DOHH2 (cell line): ENCODE measurements around the gene DNAJC19.
"Not testable (repeated sequence)": the region's sequence is repeated elsewhere in the genome, so short reads cannot be mapped to it uniquely, and the experiment has no call there.

Source experiments
- H3F3A ChIP-seq: fragments of 200-600 bp; sonication (generic), shearing (Covaris generic); 2 replicates; pipeline ENCODE4 v1.6.0; 2016; ENCODE audit warnings: antibody characterized with exemption, mild to moderate bottlenecking; ENCODE audit not compliant: control insufficient read depth, insufficient read depth
- H3K27ac ChIP-seq: fragments of 200-600 bp; sonication (generic); 2 replicates; pipeline ENCODE4 v1.5.1; 2014; ENCODE audit warnings: low read depth, mild to moderate bottlenecking, low read length, moderate library complexity
- H3K27me3 ChIP-seq: fragments of 200-600 bp; sonication (generic); 2 replicates; pipeline ENCODE4 v1.6.1; 2014; ENCODE audit warnings: mild to moderate bottlenecking, low read length, mixed read lengths; ENCODE audit not compliant: control insufficient read depth
- H3K36me3 ChIP-seq: fragments of 200-600 bp; sonication (generic); 2 replicates; pipeline ENCODE4 v1.6.1; 2014; ENCODE audit warnings: mild to moderate bottlenecking, low read length, moderate library complexity, mixed read lengths; ENCODE audit not compliant: control insufficient read depth
- H3K4me1 ChIP-seq: fragments of 200-600 bp; sonication (generic); 2 replicates; pipeline ENCODE4 v1.6.1; 2014; ENCODE audit warnings: mild to moderate bottlenecking, low read length, mixed read lengths; ENCODE audit not compliant: control insufficient read depth
- H3K4me2 ChIP-seq: fragments of 200-600 bp; sonication (generic); 2 replicates; pipeline ENCODE4 v1.6.0; 2014; ENCODE audit warnings: mild to moderate bottlenecking, low read length, moderate library complexity
- H3K4me3 ChIP-seq: fragments of 200-600 bp; sonication (generic); 2 replicates; pipeline ENCODE4 v1.5.1; 2014; ENCODE audit warnings: mild to moderate bottlenecking, low read length, mixed read lengths
- H3K79me2 ChIP-seq: fragments of 200-600 bp; sonication (generic); 2 replicates; pipeline ENCODE4 v1.6.1; 2014; ENCODE audit warnings: mild to moderate bottlenecking, low read length, mixed read lengths; ENCODE audit not compliant: control insufficient read depth
- H3K9me2 ChIP-seq: fragments of 200-600 bp; sonication (generic); replicated peaks from 2 replicates; pipeline ENCODE4 v1.6.1; 2014; ENCODE audit warnings: mild to moderate bottlenecking, low read length, mixed read lengths; ENCODE audit not compliant: control insufficient read depth
- H3K9me3 ChIP-seq: fragments of 200-600 bp; sonication (generic); 2 replicates; pipeline ENCODE4 v1.6.1; 2014; ENCODE audit warnings: antibody characterized with exemption, low read length, mixed read lengths; ENCODE audit not compliant: control insufficient read depth, insufficient read depth
- H4K20me1 ChIP-seq: fragments of 200-600 bp; sonication (generic); 2 replicates; pipeline ENCODE4 v1.6.0; 2014; ENCODE audit warnings: low read depth, mild to moderate bottlenecking, antibody characterized with exemption, low read length, moderate library complexity; ENCODE audit not compliant: control insufficient read depth, insufficient read depth
- EZH2phosphoT487 ChIP-seq: fragments of 200-600 bp; sonication (generic); IDR thresholded peaks from 2 replicates; pipeline ENCODE4 v1.6.1; 2017; ENCODE audit warnings: borderline replicate concordance, mild to moderate bottlenecking, antibody characterized with exemption, low read length, moderate library complexity, mixed read lengths
- TF ChIP-seq, protein P1 (sequence below): fragments of 200-600 bp; sonication (generic); IDR thresholded peaks from one replicate; pipeline ENCODE4 v1.5.1; 2014; ENCODE audit warnings: antibody characterized with exemption, mild to moderate bottlenecking, low read depth, low read length; ENCODE audit not compliant: poor library complexity, severe bottlenecking

The DNAJC19 gene

DNA sequence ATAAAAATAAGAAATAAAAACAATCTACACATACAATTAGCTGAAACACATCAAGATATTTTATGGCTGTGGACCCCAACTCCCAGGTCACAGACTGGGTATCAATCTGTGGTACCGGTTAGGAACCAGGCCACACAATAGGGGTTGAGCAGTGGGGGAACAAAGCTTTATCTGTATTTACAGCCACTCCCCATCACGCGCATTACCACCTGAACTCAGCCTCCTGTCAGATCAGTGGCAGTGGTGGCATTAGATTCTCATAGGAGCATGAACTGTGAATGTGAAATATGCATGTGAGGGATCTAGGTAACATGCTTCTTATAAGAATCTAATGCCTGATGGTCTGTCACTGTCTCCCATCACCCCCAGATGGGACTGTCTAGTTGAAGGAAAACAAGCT is 17.7 kb upstream of the DNAJC19 start:
- Histone ChIP-seq H3K36me3 (no peaks in the 10 kb centered on the region), H3K9me3 (no peaks in the 10 kb centered on the region), H3K27me3 (no peaks in the 10 kb centered on the region)

GRCh38 chr3:181006541-181006940 is 17.0 kb upstream of the DNAJC19 start:
- TF ChIP-seq, protein P1, sequence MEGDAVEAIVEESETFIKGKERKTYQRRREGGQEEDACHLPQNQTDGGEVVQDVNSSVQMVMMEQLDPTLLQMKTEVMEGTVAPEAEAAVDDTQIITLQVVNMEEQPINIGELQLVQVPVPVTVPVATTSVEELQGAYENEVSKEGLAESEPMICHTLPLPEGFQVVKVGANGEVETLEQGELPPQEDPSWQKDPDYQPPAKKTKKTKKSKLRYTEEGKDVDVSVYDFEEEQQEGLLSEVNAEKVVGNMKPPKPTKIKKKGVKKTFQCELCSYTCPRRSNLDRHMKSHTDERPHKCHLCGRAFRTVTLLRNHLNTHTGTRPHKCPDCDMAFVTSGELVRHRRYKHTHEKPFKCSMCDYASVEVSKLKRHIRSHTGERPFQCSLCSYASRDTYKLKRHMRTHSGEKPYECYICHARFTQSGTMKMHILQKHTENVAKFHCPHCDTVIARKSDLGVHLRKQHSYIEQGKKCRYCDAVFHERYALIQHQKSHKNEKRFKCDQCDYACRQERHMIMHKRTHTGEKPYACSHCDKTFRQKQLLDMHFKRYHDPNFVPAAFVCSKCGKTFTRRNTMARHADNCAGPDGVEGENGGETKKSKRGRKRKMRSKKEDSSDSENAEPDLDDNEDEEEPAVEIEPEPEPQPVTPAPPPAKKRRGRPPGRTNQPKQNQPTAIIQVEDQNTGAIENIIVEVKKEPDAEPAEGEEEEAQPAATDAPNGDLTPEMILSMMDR: no peak
- no peak for TF ChIP-seq EZH2phosphoT487
- H3F3A ChIP-seq: no peaks in the 10 kb centered on the region
- H3K9me2 ChIP-seq: no peaks in the 10 kb centered on the region
- H3K9me3 ChIP-seq: no peaks in the 10 kb centered on the region
- no peak overlapping the region for H3K4me3 ChIP-seq
- no peaks in the 10 kb centered on the region for H3K4me1 ChIP-seq
- no peak overlapping the region for H3K27ac ChIP-seq
- no peaks in the 10 kb centered on the region for H3K36me3 ChIP-seq
- H3K4me2 ChIP-seq: no peak overlapping the region
- no peaks in the 10 kb centered on the region for H4K20me1 ChIP-seq
- no peaks in the 10 kb centered on the region for H3K79me2 ChIP-seq
- no peaks in the 10 kb centered on the region for H3K27me3 ChIP-seq

More for the DNA sequence above, 17.7 kb upstream of the DNAJC19 start:
- TF ChIP-seq EZH2phosphoT487: no peak
- TF ChIP-seq, protein P1: no peak
- Histone ChIP-seq H4K20me1 (no peaks in the 10 kb centered on the region), H3K4me3 (no peak overlapping the region), H3K9me2 (no peaks in the 10 kb centered on the region), H3F3A (no peaks in the 10 kb centered on the region), H3K4me2 (no peak overlapping the region), H3K79me2 (no peaks in the 10 kb centered on the region), H3K4me1 (no peaks in the 10 kb centered on the region), H3K27ac (no peak overlapping the region)

- not testable (repeated sequence) for H3F3A ChIP-seq, H3K27ac ChIP-seq, H3K4me2 ChIP-seq, H3K4me3 ChIP-seq, H4K20me1 ChIP-seq, H3K36me3 ChIP-seq, H3K4me1 ChIP-seq, H3K9me2 ChIP-seq, H3K9me3 ChIP-seq, H3K79me2 ChIP-seq, H3K27me3 ChIP-seq
Measured at GRCh38 chr3:181003469-181003868, 13.9 kb upstream of the DNAJC19 start.

- not testable (repeated sequence) for H3K4me1 ChIP-seq, H3F3A ChIP-seq, H3K9me3 ChIP-seq, H3K4me2 ChIP-seq, H3K79me2 ChIP-seq, H3K27me3 ChIP-seq, H4K20me1 ChIP-seq, H3K4me3 ChIP-seq, H3K9me2 ChIP-seq, H3K36me3 ChIP-seq, H3K27ac ChIP-seq
Measured at GRCh38 chr3:181002331-181002730, 12.8 kb upstream of the DNAJC19 start.
